H9 (cell line): ENCODE measurements around the gene TCEA2. TPM values are rescaled to one million over a fixed set of nuclear protein-coding genes. Genes with fewer than 3 reads are reported as not detected.

Source experiments
- DNase-seq: peaks from one replicate; pipeline ENCODE4 v3.0.0-alpha.2; 2017
- H2AFZ ChIP-seq: one replicate; pipeline ENCODE4 v1.6.1; 2013; ENCODE audit warnings: mild to moderate bottlenecking, low read length, control low read depth, moderate library complexity
- H2AK5ac ChIP-seq: 2 replicates; pipeline ENCODE4 v1.6.1; 2013; ENCODE audit warnings: low read length, control low read depth, mixed read lengths; ENCODE audit not compliant: insufficient read length
- H2BK120ac ChIP-seq: one replicate; pipeline ENCODE4 v1.6.1; 2013; ENCODE audit warnings: low read depth, mild to moderate bottlenecking, low read length, control low read depth, inconsistent platforms; ENCODE audit not compliant: poor library complexity, severe bottlenecking
- H2BK12ac ChIP-seq: 2 replicates; pipeline ENCODE4 v1.6.1; 2013; ENCODE audit warnings: low read length, control low read depth, mixed read lengths, low read depth; ENCODE audit not compliant: insufficient read length
- H2BK15ac ChIP-seq: 2 replicates; pipeline ENCODE4 v1.6.1; 2013; ENCODE audit warnings: low read depth, low read length, control low read depth
- H2BK20ac ChIP-seq: one replicate; pipeline ENCODE4 v1.6.1; 2013; ENCODE audit warnings: low read depth, mild to moderate bottlenecking, low read length, control low read depth, inconsistent platforms; ENCODE audit not compliant: poor library complexity, severe bottlenecking
- H2BK5ac ChIP-seq: 2 replicates; pipeline ENCODE4 v1.6.1; 2013; ENCODE audit warnings: low read length, control low read depth, mixed read lengths; ENCODE audit not compliant: insufficient read length
- H3K14ac ChIP-seq: 2 replicates; pipeline ENCODE4 v1.6.1; 2013; ENCODE audit warnings: low read length, control low read depth; ENCODE audit not compliant: insufficient read depth
- H3K18ac ChIP-seq: 2 replicates; pipeline ENCODE4 v1.6.1; 2013; ENCODE audit warnings: low read depth, mild to moderate bottlenecking, mixed read lengths, low read length, control low read depth; ENCODE audit not compliant: insufficient read length
- H3K23ac ChIP-seq: 2 replicates; pipeline ENCODE4 v1.6.1; 2013; ENCODE audit warnings: low read length, control low read depth, mixed read lengths, low read depth; ENCODE audit not compliant: insufficient read length
- H3K23me2 ChIP-seq: 2 replicates; pipeline ENCODE4 v1.6.1; 2013; ENCODE audit warnings: low read depth, mild to moderate bottlenecking, mixed read lengths, low read length, control low read depth; ENCODE audit not compliant: insufficient read length, poor library complexity, severe bottlenecking
- H3K27ac ChIP-seq: 2 replicates; pipeline ENCODE4 v1.5.1; 2013; ENCODE audit warnings: low read length, control low read depth, mixed read lengths, low read depth; ENCODE audit not compliant: insufficient read length
- H3K27me3 ChIP-seq: 2 replicates; pipeline ENCODE4 v1.6.1; 2013; ENCODE audit warnings: low read length, control low read depth, inconsistent platforms; ENCODE audit not compliant: insufficient read depth
- H3K4ac ChIP-seq: 2 replicates; pipeline ENCODE4 v1.6.1; 2013; ENCODE audit warnings: low read depth, mild to moderate bottlenecking, control low read depth, inconsistent platforms, low read length, moderate library complexity
- H3K4me1 ChIP-seq: 2 replicates; pipeline ENCODE4 v1.6.1; 2013; ENCODE audit warnings: low read length, control low read depth, inconsistent platforms; ENCODE audit not compliant: insufficient read depth
- H3K4me2 ChIP-seq: 2 replicates; pipeline ENCODE4 v1.6.1; 2013; ENCODE audit warnings: low read length, control low read depth, mixed read lengths; ENCODE audit not compliant: insufficient read length, insufficient read depth
- H3K56ac ChIP-seq: 2 replicates; pipeline ENCODE4 v1.6.1; 2013; ENCODE audit warnings: low read depth, mild to moderate bottlenecking, mixed read lengths, low read length, control low read depth; ENCODE audit not compliant: insufficient read length
- H3K79me1 ChIP-seq: 2 replicates; pipeline ENCODE4 v1.6.1; 2013; ENCODE audit warnings: low read depth, mild to moderate bottlenecking, moderate library complexity, low read length, control low read depth, inconsistent platforms; ENCODE audit not compliant: insufficient read depth, poor library complexity, severe bottlenecking
- H3K79me2 ChIP-seq: 2 replicates; pipeline ENCODE4 v1.6.1; 2013; ENCODE audit warnings: low read length, control low read depth, inconsistent platforms; ENCODE audit not compliant: insufficient read depth
- H3K9ac ChIP-seq: 2 replicates; pipeline ENCODE4 v1.6.1; 2013; ENCODE audit warnings: low read length, control low read depth, mixed read lengths; ENCODE audit not compliant: insufficient read length; ENCODE audit errors: extremely low read depth
- H3K9me3 ChIP-seq: one replicate; pipeline ENCODE4 v1.6.1; 2013; ENCODE audit warnings: low read depth, low read length, inconsistent platforms; ENCODE audit not compliant: control insufficient read depth
- H3T11ph ChIP-seq: one replicate; pipeline ENCODE4 v1.6.1; 2013; ENCODE audit warnings: mild to moderate bottlenecking, low read length, control low read depth, inconsistent platforms
- H4K20me1 ChIP-seq: one replicate; pipeline ENCODE4 v1.6.1; 2013; ENCODE audit not compliant: control insufficient read depth, insufficient read length, insufficient read depth
- H4K5ac ChIP-seq: 2 replicates; pipeline ENCODE4 v1.6.1; 2013; ENCODE audit warnings: low read depth, mild to moderate bottlenecking, mixed read lengths, low read length, control low read depth; ENCODE audit not compliant: insufficient read length
- H4K8ac ChIP-seq: replicated peaks from 2 replicates; pipeline ENCODE4 v1.6.1; 2013; ENCODE audit warnings: low read length, control low read depth, mixed read lengths, low read depth; ENCODE audit not compliant: insufficient read length
- H4K91ac ChIP-seq: 2 replicates; pipeline ENCODE4 v1.6.1; 2013; ENCODE audit warnings: low read depth, mild to moderate bottlenecking, moderate library complexity, mixed read lengths, low read length, control low read depth; ENCODE audit not compliant: insufficient read length
- H3K27ac Mint-ChIP-seq, 3 experiments: 2 replicates in 2 of 3; 3 replicates in 1 of 3; pipeline ENCODE4 v1.8.0; 2020 to 2021; ENCODE audit warnings: mixed read lengths in 3 of 3, mild to moderate bottlenecking in 1 of 3, moderate library complexity in 1 of 3
- H3K27me3 Mint-ChIP-seq: 2 replicates; pipeline ENCODE4 v1.8.0; 2021; ENCODE audit warnings: low read depth, mild to moderate bottlenecking, moderate library complexity, mixed read lengths
- H3K36me3 Mint-ChIP-seq, 3 experiments: 2 replicates in 2 of 3; 3 replicates in 1 of 3; pipeline ENCODE4 v1.8.0; 2020 to 2021; ENCODE audit warnings: low read depth in 3 of 3, mixed read lengths in 3 of 3; ENCODE audit not compliant: insufficient read depth in 1 of 3
- H3K4me1 Mint-ChIP-seq, 2 experiments: 2 replicates each; pipeline ENCODE4 v1.8.0; 2020; ENCODE audit warnings: mixed read lengths in 2 of 2
- H3K4me3 Mint-ChIP-seq, 2 experiments: 2 replicates in 1 of 2; 3 replicates in 1 of 2; pipeline ENCODE4 v1.8.0; 2020 to 2021; ENCODE audit warnings: mild to moderate bottlenecking in 2 of 2, mixed read lengths in 2 of 2, moderate library complexity in 1 of 2
- H3K9me3 Mint-ChIP-seq, 2 experiments: 2 replicates in 1 of 2; 3 replicates in 1 of 2; pipeline ENCODE4 v1.8.0; 2020; ENCODE audit warnings: mild to moderate bottlenecking in 2 of 2, mixed read lengths in 2 of 2, moderate library complexity in 1 of 2
- CTCF ChIP-seq: fragments of 200-600 bp; sonication (generic); conservative IDR thresholded peaks from 3 replicates; pipeline ENCODE4 v1.8.0; 2021; ENCODE audit warnings: antibody characterized with exemption, mild to moderate bottlenecking
- WGBS: extraction: QIAGEN DNeasy Blood & Tissue Kit; methylation state at CpG from one replicate; pipeline ENCODE4 v1.1.7; 2013; ENCODE audit warnings: missing lambda C conversion rate, low lambda C conversion rate, mixed read lengths; ENCODE audit not compliant: insufficient read length; ENCODE audit errors: extremely low coverage; 5-methylcytosine and 5-hydroxymethylcytosine counted together
- total RNA-seq: library from RNA; stranded (reverse); gene quantifications from 2 replicates; pipeline ENCODE4 v1.2.1, GENCODE V29; 2021

TCEA2 gene
- total RNA-seq, 1 experiment from 2014 or later = 51.7 TPM

GRCh38 chr20:64051033-64051452, 12.0 kb upstream of the TCEA2 start:
- Histone ChIP-seq H3K14ac (no peak overlapping the region), H3K18ac (no peak overlapping the region), H2BK12ac (no peak overlapping the region), H4K8ac (no peak overlapping the region), H2BK5ac (no peak overlapping the region), H4K91ac (no peak overlapping the region), H3K27me3 (peaks cover 23% of the 10 kb centered on the region; the same call in 1 of the 2 replicates), H3K4me2 (no peak overlapping the region), H3K23me2 (no peaks in the 10 kb centered on the region), H3K56ac (no peak overlapping the region), H2BK15ac (no peak overlapping the region), H3T11ph (no peak overlapping the region), H4K20me1 (no peaks in the 10 kb centered on the region), H3K9me3 (no peaks in the 10 kb centered on the region), H3K79me1 (no peaks in the 10 kb centered on the region), H4K5ac (no peak overlapping the region), H2BK120ac (no peak overlapping the region), H3K4ac (no peak overlapping the region), H2BK20ac (no peak overlapping the region), H3K79me2 (no peaks in the 10 kb centered on the region), H3K9ac (no peak overlapping the region), H2AK5ac (no peak overlapping the region), H3K23ac (no peak overlapping the region), H3K27ac (no peak overlapping the region), H3K4me1 (no peaks in the 10 kb centered on the region), H2AFZ (no peak overlapping the region)
- Mint-ChIP-seq H3K4me1 (peaks cover 16 to 22% of the 10 kb centered on the region in 2 experiments), H3K4me3 (no peak overlapping the region), H3K27me3 (peaks cover 58% of the 10 kb centered on the region), H3K9me3 (0 out of 5 replicates have a peak, but pooled peaks cover 0 to 3% of the 10 kb centered on the region in 2 experiments), H3K27ac (no peak overlapping the region), H3K36me3 (peaks cover 0 to 2% (median 0%) of the 10 kb centered on the region in 3 experiments; a peak in 2 of 7 replicates)
- no CpG with 5 or more reads among the region's 11 CpGs for WGBS
- DNase-seq = no peak
- TF ChIP-seq CTCF = no peak
